Neural cell (in vitro differentiated cells): ENCODE measurements around the gene CAMSAP3.

Source experiments
- EP300 ChIP-seq: fragments of 450-650 bp; conservative IDR thresholded peaks from 2 replicates; pipeline ENCODE4 v1.6.1; 2014; ENCODE audit warnings: antibody characterized with exemption, mild to moderate bottlenecking, moderate library complexity; ENCODE audit not compliant: poor library complexity, severe bottlenecking
- EZH2 ChIP-seq: fragments of 200-600, 300-800 bp; shearing (Covaris generic), sonication (generic); IDR thresholded peaks from 2 replicates; pipeline ENCODE4 v1.6.1; 2014; ENCODE audit warnings: antibody characterized with exemption, low read length, borderline replicate concordance, mild to moderate bottlenecking; ENCODE audit not compliant: insufficient read depth, poor library complexity, severe bottlenecking
- MXI1 ChIP-seq: fragments of 450-650 bp; conservative IDR thresholded peaks from 2 replicates; pipeline ENCODE4 v1.6.1; 2014; ENCODE audit warnings: antibody characterized with exemption, mild to moderate bottlenecking; ENCODE audit not compliant: poor library complexity, severe bottlenecking
- POLR2AphosphoS5 ChIP-seq: IDR thresholded peaks from 2 replicates; pipeline ENCODE4 v1.6.1; 2012
- RAD21 ChIP-seq: fragments of 450-650 bp; conservative IDR thresholded peaks from 2 replicates; pipeline ENCODE4 v1.6.1; 2014; ENCODE audit warnings: antibody characterized with exemption, mild to moderate bottlenecking, moderate library complexity
- SMC3 ChIP-seq: fragments of 450-650 bp; conservative IDR thresholded peaks from 2 replicates; pipeline ENCODE4 v1.6.1; 2014; ENCODE audit warnings: antibody characterized with exemption, mild to moderate bottlenecking, moderate library complexity; ENCODE audit not compliant: poor library complexity
- TAF1 ChIP-seq: IDR thresholded peaks from 2 replicates; pipeline ENCODE4 v1.6.1; 2012; ENCODE audit warnings: low read depth
- TF ChIP-seq, protein P1 (sequence below): fragments of 450-650 bp; IDR thresholded peaks from 2 replicates; pipeline ENCODE4 v1.5.1; 2014; ENCODE audit warnings: antibody characterized with exemption, mild to moderate bottlenecking, moderate library complexity; ENCODE audit not compliant: poor library complexity, severe bottlenecking
- TF ChIP-seq, protein P2 (sequence below): IDR thresholded peaks from 2 replicates; pipeline ENCODE4 v1.6.1; 2012; ENCODE audit warnings: borderline replicate concordance

DNA sequence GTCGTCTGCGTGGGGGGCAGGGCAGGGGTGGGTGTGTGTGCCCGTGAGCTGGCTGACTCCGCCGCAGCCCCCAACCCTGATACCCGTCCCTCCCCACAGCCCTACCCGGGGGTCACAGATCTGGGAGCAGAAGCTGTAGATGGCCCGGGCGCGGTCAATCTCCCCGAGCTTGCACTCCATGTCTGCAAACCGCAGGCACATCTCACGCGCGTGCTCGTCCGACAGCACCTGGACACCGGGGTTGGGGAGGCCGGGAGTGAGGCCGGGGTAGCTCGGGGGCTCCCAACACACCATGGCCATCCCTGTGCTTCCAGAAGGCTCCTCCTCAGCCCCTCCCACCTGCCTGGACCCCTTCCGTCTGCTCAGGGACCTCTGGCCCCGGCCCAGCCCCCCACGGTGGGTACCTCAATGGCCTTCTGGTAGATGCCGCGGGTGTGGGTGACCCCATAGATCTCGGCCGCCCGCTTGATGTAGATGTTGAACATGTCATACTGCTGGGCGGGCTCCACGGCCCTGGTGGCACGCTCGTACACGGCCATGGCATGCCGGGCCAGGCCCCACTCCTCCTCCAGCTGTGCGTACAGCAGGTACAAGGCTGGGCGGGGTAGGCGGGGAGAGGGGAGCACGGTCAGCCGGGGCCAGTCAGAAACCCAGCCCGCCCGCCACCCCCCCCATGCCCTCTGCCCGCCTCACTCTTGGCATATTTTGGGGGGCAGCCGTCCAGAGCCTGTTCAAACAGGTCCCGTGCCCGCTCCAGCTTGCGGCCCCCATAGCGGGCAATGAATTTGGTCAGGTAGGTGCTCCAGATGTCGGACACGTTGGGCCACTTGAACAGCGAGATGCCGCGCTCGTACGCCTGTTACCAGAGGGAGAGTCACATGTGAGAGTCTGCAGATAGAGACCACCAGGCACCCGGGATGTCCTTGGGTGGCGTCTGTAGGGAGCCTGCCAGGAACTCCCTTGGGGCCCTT lies 25.1 kb downstream of the CAMSAP3 start:
- TF ChIP-seq SMC3 = no peak
- TF ChIP-seq, protein P1, sequence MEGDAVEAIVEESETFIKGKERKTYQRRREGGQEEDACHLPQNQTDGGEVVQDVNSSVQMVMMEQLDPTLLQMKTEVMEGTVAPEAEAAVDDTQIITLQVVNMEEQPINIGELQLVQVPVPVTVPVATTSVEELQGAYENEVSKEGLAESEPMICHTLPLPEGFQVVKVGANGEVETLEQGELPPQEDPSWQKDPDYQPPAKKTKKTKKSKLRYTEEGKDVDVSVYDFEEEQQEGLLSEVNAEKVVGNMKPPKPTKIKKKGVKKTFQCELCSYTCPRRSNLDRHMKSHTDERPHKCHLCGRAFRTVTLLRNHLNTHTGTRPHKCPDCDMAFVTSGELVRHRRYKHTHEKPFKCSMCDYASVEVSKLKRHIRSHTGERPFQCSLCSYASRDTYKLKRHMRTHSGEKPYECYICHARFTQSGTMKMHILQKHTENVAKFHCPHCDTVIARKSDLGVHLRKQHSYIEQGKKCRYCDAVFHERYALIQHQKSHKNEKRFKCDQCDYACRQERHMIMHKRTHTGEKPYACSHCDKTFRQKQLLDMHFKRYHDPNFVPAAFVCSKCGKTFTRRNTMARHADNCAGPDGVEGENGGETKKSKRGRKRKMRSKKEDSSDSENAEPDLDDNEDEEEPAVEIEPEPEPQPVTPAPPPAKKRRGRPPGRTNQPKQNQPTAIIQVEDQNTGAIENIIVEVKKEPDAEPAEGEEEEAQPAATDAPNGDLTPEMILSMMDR = no peak
- TF ChIP-seq POLR2AphosphoS5 = no peak
- TF ChIP-seq, protein P2, sequence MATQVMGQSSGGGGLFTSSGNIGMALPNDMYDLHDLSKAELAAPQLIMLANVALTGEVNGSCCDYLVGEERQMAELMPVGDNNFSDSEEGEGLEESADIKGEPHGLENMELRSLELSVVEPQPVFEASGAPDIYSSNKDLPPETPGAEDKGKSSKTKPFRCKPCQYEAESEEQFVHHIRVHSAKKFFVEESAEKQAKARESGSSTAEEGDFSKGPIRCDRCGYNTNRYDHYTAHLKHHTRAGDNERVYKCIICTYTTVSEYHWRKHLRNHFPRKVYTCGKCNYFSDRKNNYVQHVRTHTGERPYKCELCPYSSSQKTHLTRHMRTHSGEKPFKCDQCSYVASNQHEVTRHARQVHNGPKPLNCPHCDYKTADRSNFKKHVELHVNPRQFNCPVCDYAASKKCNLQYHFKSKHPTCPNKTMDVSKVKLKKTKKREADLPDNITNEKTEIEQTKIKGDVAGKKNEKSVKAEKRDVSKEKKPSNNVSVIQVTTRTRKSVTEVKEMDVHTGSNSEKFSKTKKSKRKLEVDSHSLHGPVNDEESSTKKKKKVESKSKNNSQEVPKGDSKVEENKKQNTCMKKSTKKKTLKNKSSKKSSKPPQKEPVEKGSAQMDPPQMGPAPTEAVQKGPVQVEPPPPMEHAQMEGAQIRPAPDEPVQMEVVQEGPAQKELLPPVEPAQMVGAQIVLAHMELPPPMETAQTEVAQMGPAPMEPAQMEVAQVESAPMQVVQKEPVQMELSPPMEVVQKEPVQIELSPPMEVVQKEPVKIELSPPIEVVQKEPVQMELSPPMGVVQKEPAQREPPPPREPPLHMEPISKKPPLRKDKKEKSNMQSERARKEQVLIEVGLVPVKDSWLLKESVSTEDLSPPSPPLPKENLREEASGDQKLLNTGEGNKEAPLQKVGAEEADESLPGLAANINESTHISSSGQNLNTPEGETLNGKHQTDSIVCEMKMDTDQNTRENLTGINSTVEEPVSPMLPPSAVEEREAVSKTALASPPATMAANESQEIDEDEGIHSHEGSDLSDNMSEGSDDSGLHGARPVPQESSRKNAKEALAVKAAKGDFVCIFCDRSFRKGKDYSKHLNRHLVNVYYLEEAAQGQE = no peak
- no peak for TF ChIP-seq MXI1
- TF ChIP-seq EP300 = no peak
- TF ChIP-seq EZH2 = no peak
- TF ChIP-seq RAD21 = no peak
- no peak for TF ChIP-seq TAF1
